Astrocyte (in vitro differentiated cells and primary cell): ENCODE results near the gene KRT12.

ENCODE experiments used
- CTCF ChIP-seq: IDR thresholded peaks from 2 replicates; pipeline ENCODE4 v1.5.1; 2011; ENCODE audit warnings: low read depth, mild to moderate bottlenecking, inconsistent platforms, low read length, moderate library complexity; ENCODE audit not compliant: insufficient read depth
- EZH2 ChIP-seq: IDR thresholded peaks from 2 replicates; pipeline ENCODE4 v1.6.1; 2012; ENCODE audit warnings: mild to moderate bottlenecking, low read length, inconsistent platforms; ENCODE audit not compliant: insufficient read depth

- TF ChIP-seq CTCF (no peak), EZH2 (no peak)
Observed at GRCh38 chr17:40821536-40821935, 45.5 kb downstream of the KRT12 start.
